SK-N-SH treated with all-trans-retinoic acid at 6 μM for 48 hours (cell line): Measurements from ENCODE around the gene PLIN5.

Source experiments
- ATAC-seq: fragments of 200-7000 bp; cut with Tn5 transposase; 3 replicates; pipeline ENCODE4 v1.9.1; 2020; ENCODE audit warnings: mild to moderate bottlenecking, moderate library complexity
- ARNTL ChIP-seq: fragments of 450-650 bp; formaldehyde crosslinking; IDR thresholded peaks from 2 replicates; pipeline ENCODE4 v1.5.0; 2020; ENCODE audit warnings: low read depth, mild to moderate bottlenecking, moderate library complexity, borderline replicate concordance
- BACH2 ChIP-seq: fragments of 250-450 bp; sonication (Bioruptor Pico); IDR thresholded peaks from 2 replicates; pipeline ENCODE4 v1.9.0; 2021; ENCODE audit warnings: mild to moderate bottlenecking, borderline replicate concordance
- CREB5 ChIP-seq: fragments of 250-450 bp; sonication (Bioruptor Pico); IDR thresholded peaks from 2 replicates; pipeline ENCODE4 v1.5.1; 2020; ENCODE audit warnings: low read depth, mild to moderate bottlenecking, moderate library complexity
- CSDC2 ChIP-seq: fragments of 250-450 bp; sonication (Bioruptor Pico); IDR thresholded peaks from 2 replicates; pipeline ENCODE4 v1.5.0; 2020; ENCODE audit warnings: mild to moderate bottlenecking, moderate library complexity
- CSRNP3 ChIP-seq: fragments of 250-450 bp; sonication (Bioruptor Pico); IDR thresholded peaks from 2 replicates; pipeline ENCODE4 v1.5.1; 2021; ENCODE audit warnings: mild to moderate bottlenecking, moderate library complexity
- ESRRG ChIP-seq: fragments of 250-450 bp; sonication (Bioruptor Pico); IDR thresholded peaks from 2 replicates; pipeline ENCODE4 v1.6.1; 2021; ENCODE audit warnings: mild to moderate bottlenecking
- GLIS3 ChIP-seq: fragments of 250-450 bp; sonication (Bioruptor Pico); IDR thresholded peaks from 2 replicates; pipeline ENCODE4 v1.5.0; 2020; ENCODE audit warnings: mild to moderate bottlenecking, moderate library complexity
- OSR1 ChIP-seq: fragments of 250-450 bp; sonication (Bioruptor Pico); IDR thresholded peaks from 2 replicates; pipeline ENCODE4 v1.8.0; 2022; ENCODE audit warnings: moderate library complexity, mild to moderate bottlenecking, inconsistent platforms
- PATZ1 ChIP-seq: fragments of 250-450 bp; sonication (Bioruptor Pico); IDR thresholded peaks from 2 replicates; pipeline ENCODE4 v1.8.0; 2020; ENCODE audit warnings: mild to moderate bottlenecking, moderate library complexity, borderline replicate concordance
- POU6F1 ChIP-seq: fragments of 250-450 bp; sonication (Bioruptor Pico); IDR thresholded peaks from 2 replicates; pipeline ENCODE4 v1.8.0; 2021; ENCODE audit warnings: low read depth, mild to moderate bottlenecking, moderate library complexity, borderline replicate concordance
- PPARA ChIP-seq: fragments of 250-450 bp; sonication (Bioruptor Pico); IDR thresholded peaks from 2 replicates; pipeline ENCODE4 v1.5.0; 2020; ENCODE audit warnings: mild to moderate bottlenecking, borderline replicate concordance
- RARB ChIP-seq: fragments of 250-450 bp; sonication (Bioruptor Pico); IDR thresholded peaks from 2 replicates; pipeline ENCODE4 v1.8.0; 2021; ENCODE audit warnings: mild to moderate bottlenecking, moderate library complexity
- SNAI2 ChIP-seq: fragments of 250-450 bp; sonication (Bioruptor Pico); IDR thresholded peaks from 2 replicates; pipeline ENCODE4 v1.5.0; 2020; ENCODE audit warnings: mild to moderate bottlenecking, moderate library complexity
- TCF4 ChIP-seq: fragments of 250-450 bp; sonication (Bioruptor Pico); IDR thresholded peaks from 2 replicates; pipeline ENCODE4 v1.8.0; 2021; ENCODE audit warnings: mild to moderate bottlenecking, moderate library complexity, borderline replicate concordance
- TSHZ2 ChIP-seq: fragments of 250-450 bp; sonication (Bioruptor Pico); IDR thresholded peaks from 2 replicates; pipeline ENCODE4 v1.5.0; 2020; ENCODE audit warnings: mild to moderate bottlenecking, moderate library complexity
- ZFP3 ChIP-seq: fragments of 250-450 bp; sonication (Bioruptor Pico); IDR thresholded peaks from 2 replicates; pipeline ENCODE4 v1.5.0; 2020; ENCODE audit warnings: mild to moderate bottlenecking, moderate library complexity
- ZFP30 ChIP-seq: fragments of 450-650 bp; formaldehyde crosslinking; IDR thresholded peaks from 2 replicates; pipeline ENCODE4 v1.5.0; 2022; ENCODE audit warnings: mild to moderate bottlenecking, moderate library complexity
- ZNF565 ChIP-seq: fragments of 450-650 bp; formaldehyde crosslinking; conservative IDR thresholded peaks from 2 replicates; pipeline ENCODE4 v1.5.0; 2020; ENCODE audit warnings: low read depth, mild to moderate bottlenecking, moderate library complexity

PLIN5 gene

GRCh38 chr19:4500841-4501591, 34.0 kb downstream of the PLIN5 start (continued):
- TF ChIP-seq CSRNP3 (CRISPR knock-in tag) (no peak), OSR1 (CRISPR knock-in tag) (no peak), ZFP3 (CRISPR knock-in tag) (no peak), CREB5 (CRISPR knock-in tag) (no peak), POU6F1 (CRISPR knock-in tag) (no peak)
- TF ChIP-seq, all 23 proteins: peak for 0

- no peak for ATAC-seq
- TF ChIP-seq PATZ1 (CRISPR knock-in tag) (no peak), ZNF565 (CRISPR knock-in tag) (no peak), CSRNP3 (CRISPR knock-in tag) (no peak), TSHZ2 (CRISPR knock-in tag) (no peak), CREB5 (CRISPR knock-in tag) (no peak), ZFP30 (CRISPR knock-in tag) (no peak), OSR1 (CRISPR knock-in tag) (no peak), POU6F1 (CRISPR knock-in tag) (no peak), CSDC2 (CRISPR knock-in tag) (no peak), SNAI2 (CRISPR knock-in tag) (no peak), BACH2 (CRISPR knock-in tag) (no peak), GLIS3 (no peak), ZFP3 (CRISPR knock-in tag) (no peak), PPARA (CRISPR knock-in tag) (no peak), RARB (no peak), ESRRG (CRISPR knock-in tag) (no peak), TCF4 (CRISPR knock-in tag) (no peak), ARNTL (CRISPR knock-in tag) (no peak)
These were observed 35.2 kb downstream of the PLIN5 start for GRCh38 chr19:4499855-4500254.
